IMR-90 (cell line): ENCODE data around the gene RTN4IP1. TPM values are rescaled to one million over a fixed set of nuclear protein-coding genes. Genes with fewer than 3 reads are reported as not detected.
A peak's percentile ranks its signal among the peaks of the same experiment; 100 is the strongest.

Experiments
- ATAC-seq: fragments of 200-7000 bp; cut with Tn5 transposase; 2 replicates; pipeline ENCODE4 v1.9.1; 2020; ENCODE audit warnings: low read depth, mild to moderate bottlenecking, moderate library complexity
- BruUV-seq: library from RNA; stranded (reverse); fragments of 400-500 nt; replicated peaks from 2 replicates; lab custom pipeline; 2021; lab: Mats Ljungman, UMichigan
- CTCF ChIA-PET: fragments of 300-600 bp; formaldehyde crosslinking; extraction: SDS; loops from one replicate; lab custom pipeline; 2021; ENCODE audit warnings: antibody characterized with exemption; lab: Yijun Ruan, JAX
- POLR2A ChIA-PET: fragments of 300-600 bp; sonication (Branson Sonifier 250); formaldehyde crosslinking; loops from one replicate; lab custom pipeline; 2022; ENCODE audit warnings: antibody characterized with exemption; ENCODE audit not compliant: unreplicated experiment; lab: Charles Lee
- DNase-seq: peaks from one replicate; pipeline ENCODE4 v3.0.0; 2013
- H2AFZ ChIP-seq: replicated peaks from 2 replicates; pipeline ENCODE3; 2013; ENCODE audit warnings: low read length, mild to moderate bottlenecking; ENCODE audit not compliant: poor library complexity
- H2AK5ac ChIP-seq: 2 replicates; pipeline ENCODE4 v1.6.1; 2013; ENCODE audit warnings: low read depth, low read length, inconsistent platforms
- H2AK9ac ChIP-seq: replicated peaks from 2 replicates; pipeline ENCODE3; 2013; ENCODE audit warnings: mild to moderate bottlenecking, low read depth, low read length, moderate library complexity; ENCODE audit not compliant: poor library complexity
- H2BK120ac ChIP-seq: 2 replicates; pipeline ENCODE4 v1.6.1; 2013; ENCODE audit warnings: low read depth, low read length, inconsistent platforms
- H2BK15ac ChIP-seq: 3 replicates; pipeline ENCODE4 v1.6.1; 2013; ENCODE audit warnings: low read depth, low read length, inconsistent platforms
- H2BK20ac ChIP-seq: 2 replicates; pipeline ENCODE4 v1.6.1; 2013; ENCODE audit warnings: low read depth, mild to moderate bottlenecking, inconsistent platforms, low read length, moderate library complexity
- H2BK5ac ChIP-seq: 2 replicates; pipeline ENCODE4 v1.6.1; 2013; ENCODE audit warnings: mild to moderate bottlenecking, low read depth, low read length, inconsistent platforms; ENCODE audit not compliant: poor library complexity, severe bottlenecking
- H3K14ac ChIP-seq: replicated peaks from 2 replicates; pipeline ENCODE4 v1.6.1; 2013; ENCODE audit warnings: low read depth, low read length, inconsistent platforms
- H3K18ac ChIP-seq: 2 replicates; pipeline ENCODE4 v1.6.1; 2013; ENCODE audit warnings: low read depth, low read length, control low read depth
- H3K23ac ChIP-seq: 2 replicates; pipeline ENCODE4 v1.6.1; 2013; ENCODE audit warnings: low read depth, low read length, inconsistent platforms
- H3K27ac ChIP-seq: 2 replicates; pipeline ENCODE4 v1.5.1; 2013; ENCODE audit warnings: mild to moderate bottlenecking, control low read depth, low read length; ENCODE audit not compliant: insufficient read depth
- H3K27me3 ChIP-seq: 2 replicates; pipeline ENCODE4 v1.6.1; 2013; ENCODE audit warnings: low read length; ENCODE audit not compliant: control insufficient read depth, insufficient read depth
- H3K36me3 ChIP-seq: 2 replicates; pipeline ENCODE4 v1.6.1; 2013; ENCODE audit warnings: low read length, mixed read lengths; ENCODE audit not compliant: control insufficient read depth, insufficient read depth
- H3K4ac ChIP-seq: 2 replicates; pipeline ENCODE4 v1.6.1; 2013; ENCODE audit warnings: low read depth, low read length, inconsistent platforms
- H3K4me1 ChIP-seq: 2 replicates; pipeline ENCODE4 v1.6.1; 2013; ENCODE audit warnings: low read length, mixed read lengths; ENCODE audit not compliant: control insufficient read depth, insufficient read depth
- H3K4me2 ChIP-seq: 2 replicates; pipeline ENCODE4 v1.6.1; 2013; ENCODE audit warnings: low read depth, mild to moderate bottlenecking, control low read depth, low read length, moderate library complexity
- H3K4me3 ChIP-seq: 2 replicates; pipeline ENCODE4 v1.5.1; 2013; ENCODE audit warnings: low read depth, mild to moderate bottlenecking, control low read depth, low read length, moderate library complexity; ENCODE audit not compliant: insufficient read depth
- H3K56ac ChIP-seq: 2 replicates; pipeline ENCODE4 v1.6.1; 2013; ENCODE audit warnings: low read length, inconsistent platforms; ENCODE audit not compliant: insufficient read depth; ENCODE audit errors: extremely low read depth
- H3K79me1 ChIP-seq, 2 experiments: 2 replicates each; pipeline ENCODE4 v1.6.1; 2013; ENCODE audit warnings: low read length in 2 of 2, inconsistent platforms in 1 of 2, low read depth in 1 of 2
- H3K9ac ChIP-seq: 2 replicates; pipeline ENCODE4 v1.6.1; 2013; ENCODE audit warnings: low read depth, low read length, control low read depth
- H3K9me1 ChIP-seq: 2 replicates; pipeline ENCODE4 v1.6.1; 2013; ENCODE audit warnings: low read length, inconsistent platforms; ENCODE audit not compliant: insufficient read depth
- H3K9me3 ChIP-seq: 2 replicates; pipeline ENCODE4 v1.6.1; 2013; ENCODE audit warnings: low read length; ENCODE audit not compliant: control insufficient read depth, insufficient read depth
- H4K20me1 ChIP-seq: 2 replicates; pipeline ENCODE4 v1.6.1; 2013; ENCODE audit warnings: low read length, inconsistent platforms; ENCODE audit not compliant: insufficient read depth
- H4K5ac ChIP-seq: 2 replicates; pipeline ENCODE4 v1.6.1; 2013; ENCODE audit warnings: mild to moderate bottlenecking, low read depth, low read length, control low read depth
- H4K8ac ChIP-seq, 2 experiments: 2 replicates each; pipeline ENCODE4 v1.6.1; 2013; ENCODE audit warnings: low read depth in 2 of 2, low read length in 2 of 2, control low read depth in 1 of 2, inconsistent platforms in 1 of 2
- H4K91ac ChIP-seq: 2 replicates; pipeline ENCODE4 v1.6.1; 2013; ENCODE audit warnings: low read depth, low read length, inconsistent platforms; ENCODE audit not compliant: insufficient read depth
- MAFK ChIP-seq: IDR thresholded peaks from 2 replicates; pipeline ENCODE4 v1.6.1; 2012; ENCODE audit warnings: low read depth, low read length, improper control_type of control experiment
- NFE2L2 ChIP-seq: fragments of 150-350 bp; IDR thresholded peaks from 2 replicates; pipeline ENCODE4 v1.6.1; 2016; ENCODE audit warnings: low read depth, mild to moderate bottlenecking, low read length
- WGBS, 2 experiments: methylation state at CpG; one replicate each; pipeline versions ENCODE4 v1.1.5 to v1.1.7; 2013; ENCODE audit warnings: missing lambda C conversion rate in 2 of 2; ENCODE audit not compliant: insufficient read length in 1 of 2; ENCODE audit errors: extremely low coverage in 2 of 2; 5-methylcytosine and 5-hydroxymethylcytosine counted together
- dilution Hi-C: fragments of 300-500 bp; cut with HindIII; formaldehyde crosslinking; loops from one replicate; pipeline ENCODE4 v1.14.3; 2018; ENCODE audit warnings: low sequenced_read_pairs; ENCODE audit not compliant: unreplicated experiment
- in situ Hi-C: fragments of 300-500 bp; cut with MboI; formaldehyde crosslinking; loops from 3 replicates; pipeline ENCODE4 v1.14.3; 2019; ENCODE audit warnings: low sequenced_read_pairs, inconsistent platforms, mixed read lengths
- intact Hi-C: fragments of 100-400 bp; cut with micrococcal nuclease; formaldehyde crosslinking; loops from 2 replicates; pipeline ENCODE4 v1.10.0; 2022
- polyA plus RNA-seq, 3 experiments: library from polyadenylated mRNA; depleted of rRNA; stranded (reverse); fragments of >200 nt; gene quantifications; 2 replicates each; pipeline ENCODE4 v1.2.3, GENCODE V29; 2012; ENCODE audit warnings: low replicate concordance in 1 of 3
- total RNA-seq: library from RNA; depleted of rRNA; stranded (reverse); fragments of >200 nt; gene quantifications from 2 replicates; pipeline ENCODE4 v1.2.3, GENCODE V29; 2012

Gene RTN4IP1
- total and polyA plus RNA-seq, 2 of the 4 experiments (the other 2 are of a cell fraction), result 5.7 to 9.9 TPM

- Histone ChIP-seq H2BK120ac (no peak overlapping the region), H2AK9ac (no peak overlapping the region), H4K20me1 (no peaks in the 10 kb centered on the region), H2BK5ac (no peak overlapping the region), H3K4me3 (no peak overlapping the region), H3K4me1 (no peaks in the 10 kb centered on the region), H4K8ac (no peak overlapping the region), H3K36me3 (peaks cover 5% of the 10 kb centered on the region; the same call in 1 of the 2 replicates), H3K9ac (no peak overlapping the region), H2BK20ac (no peak overlapping the region), H2BK15ac (no peak overlapping the region), H3K23ac (no peak overlapping the region), H2AFZ (no peak overlapping the region), H3K4ac (no peak overlapping the region), H3K18ac (no peak overlapping the region), H3K27ac (no peak overlapping the region), H2AK5ac (no peak overlapping the region), H3K9me1 (no peaks in the 10 kb centered on the region), H3K4me2 (no peak overlapping the region), H4K91ac (no peak overlapping the region), H3K14ac (no peak overlapping the region), H4K5ac (no peak overlapping the region), H3K79me1 (no peaks in the 10 kb centered on the region), H3K56ac (no peak overlapping the region), H3K9me3 (no peaks in the 10 kb centered on the region), H3K27me3 (no peaks in the 10 kb centered on the region)
- TF ChIP-seq NFE2L2 (no peak), MAFK (peak; percentile 67)
- WGBS, 2 experiments, result no CpG with 5 or more reads among the region's 4 CpGs
- CTCF ChIA-PET, result no interaction called here
- dilution Hi-C loops (no loop called here), in situ Hi-C loops (no loop called here), intact Hi-C loops (no loop called here)
- ATAC-seq, result no peak
- POLR2A ChIA-PET, result no interaction called here
- BruUV-seq, result no TSS peak
- no peak for DNase-seq
Measured at GRCh38 chr6:106667022-106667402, 37.7 kb upstream of the RTN4IP1 start.
